ENCODE measurements around the gene ADAM30.

The ADAM30 gene

DNA sequence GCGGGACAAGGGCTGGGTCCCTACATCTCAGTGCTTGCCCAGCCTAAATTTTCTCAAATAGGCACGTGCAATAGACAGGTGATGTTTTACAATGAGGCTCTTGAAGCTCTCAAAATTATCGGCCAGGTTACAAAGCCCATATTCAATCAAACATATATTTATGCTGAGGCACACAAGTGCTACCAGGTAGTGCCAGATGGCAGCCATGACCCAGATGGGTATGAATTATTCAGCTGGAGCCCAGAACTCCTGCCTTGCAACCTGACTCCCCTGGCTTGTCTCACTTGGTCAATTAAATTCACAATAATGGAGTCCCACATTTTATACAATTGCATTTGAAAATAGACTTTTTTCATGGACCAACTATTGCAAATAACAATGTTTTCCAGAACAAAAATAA, 12.3 kb upstream of the ADAM30 start:
- DNase-seq (ENCODE audit: low spot score), result no peak

- no peak for DNase-seq (ENCODE audit: low spot score)
These were observed 10.8 kb upstream of the ADAM30 start for GRCh38 chr1:119906927-119907652.

DNA sequence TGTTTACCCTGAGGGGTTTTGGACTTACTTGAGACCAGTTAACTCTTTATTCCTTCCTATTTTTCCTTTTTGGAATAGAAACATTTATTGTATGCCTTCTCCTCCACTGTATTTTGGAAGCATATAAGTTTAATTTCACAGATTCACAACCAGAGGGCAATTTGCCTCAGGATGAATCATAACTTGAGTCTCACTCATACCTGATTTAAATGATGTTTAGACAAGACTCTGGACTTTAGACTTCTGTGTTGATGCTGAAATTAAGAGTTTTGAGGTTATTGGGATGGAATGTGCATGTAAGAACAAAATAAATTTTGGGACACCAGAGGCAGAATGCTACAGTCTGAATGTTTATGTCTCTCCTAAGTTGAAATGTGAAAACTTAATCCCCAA, 7.1 kb upstream of the ADAM30 start:
- no peak for DNase-seq (ENCODE audit: low spot score)

DNA sequence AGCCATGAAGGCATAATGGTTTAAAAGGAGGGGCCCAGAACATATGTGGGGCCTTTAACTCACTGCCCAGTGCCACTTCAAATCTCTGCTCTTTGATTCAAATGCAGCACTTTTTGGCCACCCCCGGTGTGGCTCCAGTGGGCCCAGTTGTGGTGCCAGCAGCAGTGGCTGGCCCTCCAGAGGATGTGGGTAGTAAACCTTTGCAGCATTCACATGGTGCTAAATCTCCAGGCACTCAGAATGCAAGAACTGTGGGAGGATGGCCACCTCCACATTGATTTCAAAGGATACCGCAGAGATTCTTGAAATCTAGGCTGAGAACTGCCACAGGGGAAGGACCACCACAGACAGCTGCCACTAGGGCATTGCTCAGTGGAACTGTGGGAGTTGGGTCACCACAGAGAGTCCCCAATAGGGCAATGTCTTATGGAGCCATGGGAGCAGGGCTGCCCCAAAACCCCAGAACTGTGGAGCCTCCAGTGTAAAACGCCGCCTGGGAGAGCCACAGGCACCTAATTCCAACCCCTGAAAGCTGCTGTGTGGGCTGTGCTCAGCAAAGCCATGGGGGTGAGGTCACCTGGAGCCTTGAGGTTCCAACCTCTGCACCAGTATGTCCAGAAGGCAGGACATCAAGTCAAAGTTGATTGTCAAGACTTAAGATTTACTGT, 6.6 kb upstream of the ADAM30 start:
- no peak for DNase-seq (ENCODE audit: low spot score)

GRCh38 chr1:119898981-119899720, 2.8 kb upstream of the ADAM30 start:
- no peak for DNase-seq (ENCODE audit: low spot score)

DNA sequence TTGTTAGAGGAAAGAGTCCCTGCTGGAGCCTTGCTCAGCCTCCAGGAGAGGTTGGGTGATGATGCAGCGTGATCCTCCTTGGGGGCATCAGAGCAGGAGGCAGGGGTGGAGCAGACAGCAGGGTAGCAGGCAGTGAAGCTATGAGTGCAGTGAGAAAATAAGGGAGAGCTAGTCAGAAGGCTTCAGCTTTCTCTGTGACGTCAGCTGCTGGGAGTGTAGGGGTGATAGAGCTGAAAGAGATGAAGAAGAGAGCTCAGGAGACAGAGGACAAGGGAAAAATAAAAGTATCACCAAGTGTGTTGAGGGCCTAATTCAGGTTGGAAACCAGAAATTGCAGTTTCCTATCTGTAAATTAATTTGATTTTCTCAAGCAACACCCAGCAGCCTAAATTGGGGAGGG, 2.2 kb upstream of the ADAM30 start:
- no peak for DNase-seq (ENCODE audit: low spot score)

DNA sequence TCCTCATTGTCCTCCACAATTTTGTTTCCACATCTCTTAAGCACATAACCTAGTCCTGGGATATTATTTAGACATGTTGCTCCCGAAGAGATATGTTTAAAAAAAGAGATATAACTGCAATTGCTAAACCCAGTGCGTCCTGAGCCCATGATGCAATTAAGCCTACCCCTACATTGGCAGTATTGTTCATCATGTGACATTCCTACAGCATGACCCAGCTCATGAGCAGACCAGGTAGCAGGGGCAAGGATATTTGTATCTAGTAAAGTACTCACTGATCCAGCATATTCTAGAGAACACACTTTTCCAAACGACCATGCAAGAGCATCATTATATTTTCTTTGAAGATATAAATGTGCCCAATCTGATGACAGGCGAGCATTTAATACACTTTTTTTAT, 1.2 kb downstream of the ADAM30 start:
- no peak for DNase-seq (ENCODE audit: low spot score)

DNA sequence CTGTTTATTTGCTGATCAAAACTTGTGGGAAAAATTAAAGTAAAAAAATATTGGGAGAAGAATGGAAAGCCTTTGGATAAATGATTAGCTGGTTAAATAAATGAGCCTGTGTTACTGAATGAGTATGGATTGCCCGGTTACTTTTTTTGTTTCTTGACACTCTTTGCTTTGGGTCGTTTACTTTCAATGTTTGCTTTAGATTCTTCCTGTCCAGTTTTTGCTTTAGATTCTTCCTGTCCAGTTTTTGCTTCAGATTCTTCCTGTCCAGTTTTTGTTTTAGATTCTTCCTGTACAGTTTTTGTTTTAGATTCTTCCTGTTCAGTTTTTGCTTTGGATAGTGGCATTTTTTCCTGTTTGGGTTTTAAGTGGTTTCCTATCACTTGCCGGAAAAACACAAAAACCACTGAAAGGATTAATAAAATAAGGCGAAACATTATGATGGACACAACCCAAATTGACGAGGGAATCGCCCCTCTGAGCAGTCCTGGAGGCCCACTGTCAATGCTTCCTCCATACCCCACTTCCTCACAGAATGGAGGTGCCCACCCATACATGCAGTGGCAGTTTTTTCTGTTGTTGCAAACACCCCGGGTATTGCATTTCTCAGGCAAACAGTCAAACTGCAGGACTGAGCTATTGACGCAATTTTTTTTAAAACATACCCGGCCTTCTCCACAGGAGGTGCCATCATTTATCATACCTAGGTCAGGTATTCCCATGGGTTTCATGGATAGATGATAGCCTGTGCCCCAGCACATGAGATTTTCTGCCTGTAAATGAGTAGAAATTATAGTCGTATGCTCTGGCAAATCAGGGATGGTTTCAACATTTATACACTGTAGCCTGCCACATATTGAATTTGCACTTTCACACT, 2.3 kb downstream of the ADAM30 start:
- DNase-seq (ENCODE audit: low spot score), result no peak

DNA sequence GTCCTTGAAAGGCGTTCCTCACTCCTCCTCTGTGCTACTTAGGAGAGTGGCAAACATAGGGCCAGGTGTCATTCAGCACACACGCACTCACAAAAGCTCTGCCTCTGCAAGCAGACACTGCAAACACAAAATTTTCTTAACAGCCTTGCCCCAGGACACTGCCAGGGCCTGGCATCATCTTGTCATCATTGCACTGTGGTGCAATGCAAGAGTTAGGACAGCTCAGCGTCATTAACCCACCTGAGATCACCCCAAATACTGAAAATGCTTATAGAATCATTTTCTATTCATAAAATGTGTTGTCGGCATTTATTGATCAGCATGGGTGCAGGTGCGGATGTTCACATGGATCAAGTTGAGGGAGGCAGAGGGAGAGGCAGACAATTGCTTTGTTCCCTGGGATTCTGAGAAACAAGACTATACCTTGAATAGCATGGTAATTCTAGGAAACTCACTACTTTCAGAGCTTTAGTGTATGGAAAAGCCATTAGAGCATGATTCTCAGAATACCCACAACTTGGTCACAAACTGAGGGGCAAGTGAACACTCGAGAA, 3.0 kb downstream of the ADAM30 start:
- no peak for DNase-seq (ENCODE audit: low spot score)

DNA sequence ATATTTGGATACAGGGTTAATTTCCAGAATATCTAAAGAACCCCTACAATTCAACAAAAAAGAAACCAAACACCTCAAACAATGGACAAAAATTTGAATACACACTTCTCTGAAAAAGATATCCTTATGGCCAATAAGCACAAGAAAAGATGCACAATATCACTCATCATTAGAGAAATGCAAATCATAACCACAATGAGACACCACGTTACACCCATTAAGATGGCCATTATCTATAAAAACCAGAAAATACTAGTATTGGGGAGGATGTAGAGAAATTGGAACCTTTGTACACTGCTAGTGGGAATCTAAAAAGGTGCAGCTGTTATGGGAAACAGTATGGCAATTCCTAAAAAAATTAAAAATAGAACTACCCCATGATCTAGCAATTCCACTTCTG, 4.9 kb downstream of the ADAM30 start:
- no peak for DNase-seq (ENCODE audit: low spot score)

DNA sequence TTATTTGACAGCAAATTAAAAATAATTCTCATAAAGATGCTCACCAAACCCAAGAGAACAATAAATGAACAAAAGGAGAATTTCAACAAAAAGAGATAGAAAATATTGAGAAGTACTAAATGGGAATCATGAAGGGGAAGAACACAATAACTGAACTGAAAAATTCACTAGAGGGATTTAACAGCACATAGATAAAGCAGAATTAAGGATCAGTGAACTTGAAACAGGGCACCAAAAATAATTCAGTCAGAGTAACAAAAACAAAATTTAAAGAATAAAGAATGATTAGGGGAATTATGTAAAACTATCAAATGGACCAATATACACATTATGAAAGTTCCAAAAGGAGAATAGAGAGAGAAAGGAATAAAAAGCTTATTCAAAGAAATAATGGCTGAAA, 7.8 kb downstream of the ADAM30 start:
- DNase-seq (ENCODE audit: low spot score), result no peak

GRCh38 chr1:119887427-119887826, 8.9 kb downstream of the ADAM30 start:
- DNase-seq (ENCODE audit: low spot score), result no peak

- peak; percentile 20 for DNase-seq (ENCODE audit: low spot score)
These were observed 10.2 kb downstream of the ADAM30 start for GRCh38 chr1:119885903-119886783.

DNA sequence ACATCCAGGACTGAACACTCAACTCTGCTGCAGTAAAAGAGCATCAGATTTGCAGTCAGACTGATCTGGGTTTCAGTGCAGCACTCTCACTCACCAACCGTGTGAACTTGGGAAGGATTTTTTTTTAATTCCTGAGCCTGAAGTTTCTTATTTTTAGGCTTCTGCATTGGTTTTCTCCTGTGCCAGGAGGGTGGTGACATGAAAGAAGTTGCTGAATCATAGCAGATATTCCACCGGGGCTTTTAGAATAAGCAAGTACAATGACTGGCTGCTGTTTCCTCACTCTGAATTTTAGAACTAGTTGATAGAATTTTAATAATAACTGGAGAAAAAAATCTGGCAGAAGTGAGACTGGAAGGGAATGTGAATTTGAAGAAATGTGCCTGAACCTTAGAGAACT, 11.6 kb downstream of the ADAM30 start:
- no peak for DNase-seq (ENCODE audit: low spot score)

GRCh38 chr1:119883826-119884225, 12.5 kb downstream of the ADAM30 start:
- DNase-seq (ENCODE audit: low spot score), result no peak

DNA sequence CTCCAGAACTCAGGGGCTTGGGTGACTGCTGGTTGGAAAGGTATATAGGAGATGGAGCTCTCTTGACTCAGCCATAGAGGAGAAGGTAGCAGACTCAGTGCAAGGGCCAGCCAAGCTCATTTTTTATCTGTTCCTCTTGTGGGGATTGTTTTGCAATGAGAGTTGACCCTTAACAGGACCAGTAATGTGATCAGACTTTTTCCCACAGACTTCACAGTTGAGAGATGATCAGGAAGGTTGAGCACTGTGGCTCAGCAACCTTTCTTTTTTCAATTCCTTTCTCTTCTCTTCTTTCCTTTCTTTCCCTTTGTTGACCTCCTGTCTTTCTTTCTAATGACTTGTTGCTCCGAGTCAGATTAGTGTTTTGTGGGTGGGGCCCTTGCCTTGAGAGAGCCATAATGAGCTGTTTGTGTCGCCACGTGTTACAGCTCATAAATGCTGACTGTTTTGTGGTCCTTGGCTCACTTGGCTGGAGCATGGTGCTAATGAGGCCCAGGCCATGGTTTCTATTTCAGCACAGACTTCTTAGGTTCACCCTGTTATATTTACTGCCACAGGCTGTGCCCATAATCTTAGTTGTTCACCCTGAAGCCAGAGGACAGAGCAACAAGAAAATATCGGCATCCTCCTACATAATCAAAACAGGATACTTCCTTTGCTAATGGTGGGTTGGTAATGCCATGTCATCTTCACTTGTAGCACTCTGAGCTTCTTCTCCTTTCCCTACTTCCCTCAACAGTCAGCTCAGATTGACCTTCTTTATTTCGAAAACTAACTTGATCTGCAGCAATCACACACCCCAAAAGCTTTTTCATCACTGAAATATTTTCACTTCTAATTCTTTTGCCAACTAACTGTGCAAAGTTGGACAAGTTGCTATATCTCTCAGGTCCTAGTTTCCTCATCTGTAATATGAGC, 13.9 kb downstream of the ADAM30 start:
- DNase-seq (ENCODE audit: low spot score), result no peak

DNA sequence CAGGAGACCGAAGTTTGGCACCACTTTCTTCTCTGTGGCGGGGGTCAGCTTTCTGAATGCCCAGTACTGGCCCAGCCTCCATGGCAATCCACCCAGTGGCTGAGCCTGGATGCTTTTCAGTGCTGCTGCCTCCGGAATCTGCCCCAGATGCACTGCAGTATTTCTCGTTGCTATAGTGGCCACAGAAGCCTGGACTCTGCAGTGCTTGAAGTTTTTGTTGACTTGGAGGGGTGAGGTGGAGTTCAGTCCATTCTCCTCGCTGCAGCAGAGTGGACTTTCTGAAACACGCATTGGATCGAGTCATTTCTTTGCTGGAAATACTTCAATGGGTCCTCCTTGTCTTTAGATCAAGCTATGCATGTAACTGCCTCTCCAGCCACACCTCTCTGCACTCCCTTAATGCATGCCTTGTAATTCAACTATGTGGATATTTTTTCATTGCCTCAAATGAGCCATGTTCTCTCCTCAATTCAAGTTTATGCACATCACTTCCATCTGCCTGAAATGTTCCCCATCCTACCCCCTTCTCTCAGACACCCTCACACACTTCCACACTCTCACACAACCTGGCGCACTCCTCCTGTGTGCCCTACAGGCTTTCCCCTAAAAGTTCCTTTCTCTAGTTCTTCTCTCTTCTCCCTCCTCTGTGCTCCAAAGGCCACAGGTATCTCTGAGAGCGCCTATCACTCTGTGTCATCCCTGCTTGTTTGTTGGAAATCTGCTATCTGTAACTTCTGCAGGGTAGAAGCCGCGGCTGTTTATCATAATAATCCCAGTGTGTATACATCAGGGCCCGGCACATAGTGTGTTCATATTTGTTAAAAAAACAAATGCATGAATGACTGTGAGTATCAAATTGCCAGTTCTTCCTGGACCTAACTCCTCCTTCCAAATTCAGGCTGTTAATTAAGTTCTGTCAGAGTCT, 16.5 kb downstream of the ADAM30 start:
- no peak for DNase-seq (ENCODE audit: low spot score)

- no peak for DNase-seq (ENCODE audit: low spot score)
These were observed 18.1 kb downstream of the ADAM30 start for GRCh38 chr1:119878171-119878570.

DNA sequence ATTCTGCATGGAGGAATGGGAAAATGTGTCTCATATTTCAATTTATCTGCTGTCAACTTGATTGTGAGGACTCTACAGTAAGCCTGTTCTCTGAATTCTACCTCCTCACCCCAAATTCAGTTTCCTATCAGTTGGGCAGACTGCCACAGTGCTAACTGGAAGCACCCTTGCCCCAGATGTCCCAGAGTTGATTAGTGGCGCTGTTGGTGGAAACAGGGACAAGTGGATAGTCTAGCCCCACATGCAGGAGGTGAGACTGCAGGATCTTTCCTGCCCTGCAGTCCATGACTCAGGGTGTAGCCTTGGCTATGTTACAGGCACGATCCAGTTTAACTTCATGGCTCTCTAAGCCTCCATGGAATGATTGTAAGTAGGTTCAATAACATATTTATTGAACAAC, 22.1 kb downstream of the ADAM30 start:
- no peak for DNase-seq (ENCODE audit: low spot score)
